HG03469 (cell line): ENCODE data around the gene TRMT10A.
"Not testable (repeated sequence)": the region's sequence is repeated elsewhere in the genome, so short reads cannot be mapped to it uniquely, and the experiment has no call there.

Experiments
- ATAC-seq: cut with Tn5 transposase; IDR thresholded peaks from one replicate; pipeline ENCODE4 v1.9.1; 2021; ENCODE audit warnings: mild to moderate bottlenecking, moderate library complexity, moderate number of reproducible peaks; ENCODE audit not compliant: unreplicated experiment

The TRMT10A gene

GRCh38 chr4:99564921-99565320 lies 1.1 kb upstream of the TRMT10A start:
- no peak for ATAC-seq

- no peak for ATAC-seq
These were observed 11.0 kb downstream of the TRMT10A start for GRCh38 chr4:99552872-99553271.

- ATAC-seq, result no peak
These were observed 23.4 kb downstream of the TRMT10A start for GRCh38 chr4:99540277-99540939.

- ATAC-seq, result no peak
These were observed 26.2 kb downstream of the TRMT10A start for GRCh38 chr4:99537674-99538073.

- ATAC-seq, result no peak
These were observed 27.0 kb downstream of the TRMT10A start for GRCh38 chr4:99536848-99537247.

DNA sequence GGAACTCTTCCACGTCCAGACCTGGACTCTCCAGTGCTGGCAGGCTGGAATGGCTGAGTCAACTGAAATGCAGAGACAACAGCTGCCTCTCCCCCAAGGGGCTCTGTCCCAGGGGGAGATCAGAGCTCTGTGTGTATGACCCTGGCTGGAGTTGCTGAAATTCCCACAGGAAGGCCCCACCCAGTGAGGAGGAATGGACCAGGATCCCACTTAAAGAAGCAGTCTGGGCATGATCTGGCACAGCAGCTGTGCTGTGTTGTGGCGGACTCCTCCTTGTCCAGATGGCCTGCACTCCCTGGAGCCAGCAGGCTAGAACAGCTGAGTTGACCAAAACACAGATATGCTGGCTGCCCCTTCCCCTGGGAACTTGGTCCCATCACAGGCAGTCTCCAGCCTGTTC lies 27.6 kb downstream of the TRMT10A start:
- ATAC-seq, result no peak

DNA sequence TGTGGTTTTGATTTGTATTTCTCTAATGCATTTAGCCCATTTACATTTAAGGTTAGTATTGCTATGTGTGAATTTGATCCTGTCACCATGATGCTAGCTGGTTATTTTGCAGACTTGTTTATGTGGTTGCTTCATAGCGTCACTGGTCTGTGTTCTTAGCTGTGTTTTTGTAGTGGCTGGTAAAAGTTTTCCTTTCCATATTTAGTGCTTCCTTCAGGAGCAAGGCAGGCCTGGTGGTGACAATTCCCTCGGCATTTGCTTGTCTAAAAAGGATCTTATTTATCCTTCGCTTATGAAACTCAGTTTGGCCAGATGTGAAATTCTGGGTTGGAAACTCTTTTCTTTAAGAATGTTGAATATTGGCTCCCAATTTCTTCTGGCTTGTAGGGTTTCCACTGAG lies 29.1 kb downstream of the TRMT10A start:
- not testable (repeated sequence) for ATAC-seq

DNA sequence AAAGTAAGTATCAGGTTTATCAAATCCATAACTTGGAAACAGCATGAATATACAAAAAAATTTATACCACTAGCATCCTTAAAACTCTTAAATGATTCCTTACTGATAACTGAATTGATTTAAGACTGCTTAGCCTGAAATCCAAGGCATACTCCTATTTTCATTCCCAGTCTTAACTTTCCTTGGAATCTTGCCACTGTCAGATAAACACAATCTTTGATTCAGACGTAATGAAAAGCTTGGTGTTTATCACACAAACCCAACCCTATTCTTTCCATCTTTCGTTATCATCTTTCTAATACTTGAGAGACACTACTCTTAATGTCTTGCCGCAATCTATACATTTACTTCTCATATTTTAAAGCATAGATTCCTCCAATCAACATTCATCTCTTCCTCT lies 33.9 kb downstream of the TRMT10A start:
- no peak for ATAC-seq

- no peak for ATAC-seq
These were observed 34.6 kb downstream of the TRMT10A start for GRCh38 chr4:99529228-99529627.

GRCh38 chr4:99518601-99519295 lies 45.1 kb downstream of the TRMT10A start:
- no peak for ATAC-seq

DNA sequence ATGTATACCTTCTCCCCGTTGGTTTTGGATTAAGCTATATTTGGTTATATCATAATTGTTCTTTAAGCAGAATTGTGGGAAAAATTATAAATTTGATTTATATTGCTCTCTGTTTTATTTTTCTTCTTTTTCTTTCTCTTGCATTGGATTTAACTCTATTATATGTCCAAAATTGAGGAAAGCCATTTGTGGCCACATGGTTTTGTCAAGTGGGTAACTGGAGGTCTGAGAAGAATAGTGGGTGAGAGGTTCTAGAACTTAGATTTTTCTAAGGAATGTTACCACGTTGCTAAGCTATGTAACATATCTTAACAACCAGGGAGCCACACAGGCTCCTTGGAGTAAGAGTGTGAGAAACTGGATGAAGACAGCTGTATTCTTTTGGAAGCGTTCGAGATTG lies 53.1 kb downstream of the TRMT10A start, which contains the start of gene C4orf17:
TSS of gene C4orf17 (plus strand) at position 301 of the 400 bp plus-strand sequence. CDS start 2,061 bp downstream, outside the sequence.
- ATAC-seq, result no peak

DNA sequence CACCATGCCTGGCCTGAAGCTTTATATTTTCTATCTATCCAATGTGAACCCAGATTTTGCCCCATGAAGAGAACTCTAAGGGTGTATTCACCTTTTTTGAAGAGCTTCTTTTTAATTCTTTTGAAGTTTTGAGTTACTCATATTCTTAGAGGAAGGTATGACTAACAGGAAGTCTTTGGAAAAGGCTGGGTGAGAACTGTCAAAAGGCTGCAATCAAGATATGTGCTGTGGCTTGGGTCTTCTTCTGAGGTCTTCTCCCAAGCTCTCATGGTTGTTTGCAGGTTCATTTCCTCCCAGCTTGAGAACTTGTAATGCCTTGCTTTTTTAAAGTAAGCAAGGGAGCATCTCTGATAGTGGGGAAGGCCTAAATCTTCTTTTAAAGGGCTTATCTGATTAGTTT lies 56.1 kb downstream of the TRMT10A start:
- ATAC-seq, result no peak

DNA sequence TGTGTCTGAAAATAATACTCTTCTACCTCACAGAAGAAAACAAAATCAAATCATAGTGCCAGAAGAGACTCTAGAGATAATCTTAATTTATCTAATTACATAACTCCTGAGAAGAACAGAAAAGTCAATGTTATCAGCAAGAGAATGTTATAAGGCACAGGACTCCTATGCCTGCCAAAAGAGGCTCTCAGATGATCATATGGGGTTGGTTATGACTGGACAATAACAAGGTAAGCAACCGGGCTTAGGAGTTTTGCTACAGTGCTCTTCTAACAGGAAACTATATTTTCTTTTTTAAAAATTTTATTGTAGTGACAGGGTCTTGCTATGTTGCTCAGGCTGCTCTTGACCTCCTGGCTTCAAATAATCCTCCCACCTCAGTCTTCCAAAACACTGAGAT lies 56.5 kb downstream of the TRMT10A start:
- no peak for ATAC-seq

DNA sequence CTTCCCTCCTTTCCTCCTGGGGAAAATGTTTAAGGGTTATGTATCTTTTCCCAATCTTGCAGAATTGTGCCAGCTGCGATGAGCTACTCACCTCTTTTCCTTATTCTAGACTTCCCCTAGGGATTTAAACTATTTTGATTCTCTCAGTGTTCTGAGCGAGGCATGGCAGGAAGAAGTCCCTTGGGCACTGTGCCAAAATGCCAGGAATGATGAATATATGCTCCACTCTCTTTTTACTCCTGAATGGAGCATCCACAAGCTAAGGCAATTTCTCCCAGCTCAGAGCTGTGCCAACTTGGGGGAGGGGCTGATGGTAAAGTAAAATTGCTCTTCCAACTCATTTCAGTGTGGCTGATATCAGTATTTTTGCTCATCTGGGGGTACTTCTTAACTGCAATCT lies 57.1 kb downstream of the TRMT10A start:
- no peak for ATAC-seq

DNA sequence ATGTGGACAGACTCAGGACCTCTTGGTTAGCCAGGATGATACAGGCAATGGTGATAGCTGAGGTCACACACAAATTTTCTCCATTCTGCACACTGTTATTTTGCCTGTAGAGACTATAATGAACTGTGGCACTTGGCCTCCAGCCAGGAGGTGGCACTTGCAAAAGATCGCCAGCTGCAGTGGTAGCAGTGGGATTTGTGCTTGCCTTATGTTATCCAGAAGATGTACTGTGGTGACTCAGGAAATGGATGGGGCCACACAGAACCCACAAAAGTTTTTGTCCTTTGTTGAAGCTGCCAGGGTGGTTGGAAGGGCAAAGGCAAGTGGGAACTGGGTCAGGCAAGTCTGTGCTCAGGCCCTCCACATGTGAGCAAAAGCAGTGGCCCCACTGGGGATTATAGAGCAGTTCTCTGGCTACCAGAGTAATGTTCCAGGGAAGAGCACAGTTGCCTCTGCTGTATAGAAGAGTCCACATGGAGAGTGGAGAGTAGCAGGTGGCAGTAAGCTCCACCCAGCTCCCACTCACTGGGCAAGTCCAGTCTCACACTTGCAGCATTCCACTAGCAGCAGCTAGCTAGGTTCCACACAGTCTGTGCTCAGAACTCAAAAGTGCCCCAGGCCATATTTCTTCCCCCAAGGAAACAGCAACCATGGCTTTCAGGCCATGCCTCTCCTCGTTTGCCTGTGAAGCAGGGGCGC lies 58.9 kb downstream of the TRMT10A start:
- no peak for ATAC-seq
